Measurements from ENCODE around the gene FAAP100. TPM values are rescaled to one million over a fixed set of nuclear protein-coding genes. Genes with fewer than 3 reads are reported as not detected.

FAAP100 gene
- total RNA-seq, 2 donors from 2014 or later: 21.3 to 29.1 TPM

GRCh38 chr17:81557276-81558114 lies 5.3 kb upstream of the FAAP100 start:
- H3K27ac Mint-ChIP-seq: no peak overlapping the region

GRCh38 chr17:81556863-81557262 lies 4.7 kb upstream of the FAAP100 start:
- ATAC-seq (replicated peaks in 1 of 2): no peak
- Mint-ChIP-seq H3K4me3 (no peak overlapping the region), H3K27me3 (ENCODE audit: low read depth) (no peaks in the 10 kb centered on the region), H3K4me1 (ENCODE audit: low read depth) (peaks cover 18% of the 10 kb centered on the region), H3K36me3 (ENCODE audit: insufficient read depth in 2 of 2) (no peaks in the 10 kb centered on the region), H3K9me3 (no peaks in the 10 kb centered on the region), H3K27ac (no peak overlapping the region)
- DNase-seq: no peak

More at GRCh38 chr17:81557276-81558114, 5.3 kb upstream of the FAAP100 start:
- Mint-ChIP-seq H3K9me3 (no peaks in the 10 kb centered on the region), H3K4me3 (no peak overlapping the region), H3K36me3 (ENCODE audit: insufficient read depth in 2 of 2) (no peaks in the 10 kb centered on the region), H3K4me1 (ENCODE audit: low read depth) (peaks cover 18% of the 10 kb centered on the region), H3K27me3 (ENCODE audit: low read depth) (no peaks in the 10 kb centered on the region)
- no peak for DNase-seq
- ATAC-seq (replicated peaks in 1 of 2): no peak

- no peaks in the 10 kb centered on the region for H3K36me3 Mint-ChIP-seq (ENCODE audit: insufficient read depth in 2 of 2)
- no peak for ATAC-seq (replicated peaks in 1 of 2)
- H3K27me3 Mint-ChIP-seq (ENCODE audit: low read depth): no peaks in the 10 kb centered on the region
- no peaks in the 10 kb centered on the region for H3K9me3 Mint-ChIP-seq
- no peak overlapping the region for H3K4me3 Mint-ChIP-seq
- H3K4me1 Mint-ChIP-seq (ENCODE audit: low read depth): peaks cover 23% of the 10 kb centered on the region
- DNase-seq: no peak
- no peak overlapping the region for H3K27ac Mint-ChIP-seq
Measured at GRCh38 chr17:81556175-81556691, 4.1 kb upstream of the FAAP100 start.

GRCh38 chr17:81553616-81554181 lies 1.5 kb upstream of the FAAP100 start:
- peak overlapping the region; percentile 92 to 96 for H3K4me3 Mint-ChIP-seq
- no peaks in the 10 kb centered on the region for H3K27me3 Mint-ChIP-seq (ENCODE audit: low read depth)
- H3K4me1 Mint-ChIP-seq (ENCODE audit: low read depth): peaks cover 44% of the 10 kb centered on the region
- peaks cover 0 to 7% of the 10 kb centered on the region in 2 donors for H3K36me3 Mint-ChIP-seq (ENCODE audit: insufficient read depth in 2 of 2)
- DNase-seq (no peak), ATAC-seq (replicated peaks in 1 of 2) (peak in 1 of 2 donors; percentile 12)
- no peaks in the 10 kb centered on the region for H3K9me3 Mint-ChIP-seq
- H3K27ac Mint-ChIP-seq: peak overlapping the region; percentile 71

- Mint-ChIP-seq H3K4me1 (ENCODE audit: low read depth) (peaks cover 44% of the 10 kb centered on the region), H3K36me3 (ENCODE audit: insufficient read depth in 2 of 2) (peaks cover 0 to 7% of the 10 kb centered on the region in 2 donors), H3K27ac (peak overlapping the region; percentile 71), H3K27me3 (ENCODE audit: low read depth) (no peaks in the 10 kb centered on the region), H3K4me3 (peak overlapping the region; percentile 92 to 96), H3K9me3 (no peaks in the 10 kb centered on the region)
- DNase-seq: peak; percentile 67 to 74
- peak; percentile 71 to 76 for ATAC-seq (replicated peaks in 1 of 2)
Measured at GRCh38 chr17:81553018-81553615, 964 bp upstream of the FAAP100 start.

GRCh38 chr17:81551458-81552243 lies 502 bp downstream of the FAAP100 start:
- Mint-ChIP-seq H3K4me3 (peak overlapping the region; percentile 92 to 96), H3K27ac (peak overlapping the region; percentile 78), H3K27me3 (ENCODE audit: low read depth) (no peaks in the 10 kb centered on the region), H3K9me3 (no peaks in the 10 kb centered on the region), H3K4me1 (ENCODE audit: low read depth) (peaks cover 44% of the 10 kb centered on the region), H3K36me3 (ENCODE audit: insufficient read depth in 2 of 2) (peaks cover 0 to 7% of the 10 kb centered on the region in 2 donors)
- ATAC-seq (replicated peaks in 1 of 2): no peak
- DNase-seq: peak; percentile 15 to 27

- no peak for DNase-seq
- peaks cover 44% of the 10 kb centered on the region for H3K4me1 Mint-ChIP-seq (ENCODE audit: low read depth)
- peak overlapping the region; percentile 92 to 96 for H3K4me3 Mint-ChIP-seq
- H3K9me3 Mint-ChIP-seq: no peaks in the 10 kb centered on the region
- H3K36me3 Mint-ChIP-seq (ENCODE audit: insufficient read depth in 2 of 2): peaks cover 0 to 10% of the 10 kb centered on the region in 2 donors
- no peaks in the 10 kb centered on the region for H3K27me3 Mint-ChIP-seq (ENCODE audit: low read depth)
- no peak for ATAC-seq (replicated peaks in 1 of 2)
- no peak overlapping the region for H3K27ac Mint-ChIP-seq
Measured at GRCh38 chr17:81550830-81551457, 1.2 kb downstream of the FAAP100 start.

- H3K27ac Mint-ChIP-seq: no peak overlapping the region
- ATAC-seq (replicated peaks in 1 of 2) (no peak), DNase-seq (no peak)
- no peaks in the 10 kb centered on the region for H3K9me3 Mint-ChIP-seq
- H3K27me3 Mint-ChIP-seq (ENCODE audit: low read depth): no peaks in the 10 kb centered on the region
- H3K36me3 Mint-ChIP-seq (ENCODE audit: insufficient read depth in 2 of 2): peaks cover 0 to 10% of the 10 kb centered on the region in 2 donors
- H3K4me1 Mint-ChIP-seq (ENCODE audit: low read depth): peaks cover 44% of the 10 kb centered on the region
- peak overlapping the region; percentile 92 to 96 for H3K4me3 Mint-ChIP-seq
Measured at GRCh38 chr17:81550285-81550684, 1.9 kb downstream of the FAAP100 start.

GRCh38 chr17:81549826-81550225 lies 2.3 kb downstream of the FAAP100 start:
- Mint-ChIP-seq H3K9me3 (no peaks in the 10 kb centered on the region), H3K4me1 (ENCODE audit: low read depth) (peaks cover 44% of the 10 kb centered on the region), H3K4me3 (peak overlapping the region; percentile 39 to 96), H3K27me3 (ENCODE audit: low read depth) (no peaks in the 10 kb centered on the region), H3K36me3 (ENCODE audit: insufficient read depth in 2 of 2) (peaks cover 0 to 10% of the 10 kb centered on the region in 2 donors), H3K27ac (no peak overlapping the region)
- DNase-seq (no peak), ATAC-seq (replicated peaks in 1 of 2) (no peak)

- DNase-seq (no peak), ATAC-seq (replicated peaks in 1 of 2) (no peak)
- Mint-ChIP-seq H3K27me3 (ENCODE audit: low read depth) (no peaks in the 10 kb centered on the region), H3K36me3 (ENCODE audit: insufficient read depth in 2 of 2) (peaks cover 0 to 10% of the 10 kb centered on the region in 2 donors), H3K9me3 (no peaks in the 10 kb centered on the region), H3K27ac (no peak overlapping the region), H3K4me1 (ENCODE audit: low read depth) (peaks cover 40% of the 10 kb centered on the region), H3K4me3 (no peak overlapping the region)
Measured at GRCh38 chr17:81549031-81549557, 3.1 kb downstream of the FAAP100 start.

GRCh38 chr17:81547614-81547982 lies 4.6 kb downstream of the FAAP100 start:
- DNase-seq: no peak
- ATAC-seq (replicated peaks in 1 of 2): no peak
- no peaks in the 10 kb centered on the region for H3K27me3 Mint-ChIP-seq (ENCODE audit: low read depth)
- no peak overlapping the region for H3K27ac Mint-ChIP-seq
- H3K4me1 Mint-ChIP-seq (ENCODE audit: low read depth): peaks cover 26% of the 10 kb centered on the region
- no peaks in the 10 kb centered on the region for H3K9me3 Mint-ChIP-seq
- H3K4me3 Mint-ChIP-seq: no peak overlapping the region
- H3K36me3 Mint-ChIP-seq (ENCODE audit: insufficient read depth in 2 of 2): peaks cover 0 to 10% of the 10 kb centered on the region in 2 donors

Measured in activated T-cell treated with anti-CD3 and anti-CD28 coated beads, Interleukin-2, amount 50 U/mL, for 72 hours (primary cell).